ENCODE data around the gene POFUT2.

POFUT2 gene, protein sequence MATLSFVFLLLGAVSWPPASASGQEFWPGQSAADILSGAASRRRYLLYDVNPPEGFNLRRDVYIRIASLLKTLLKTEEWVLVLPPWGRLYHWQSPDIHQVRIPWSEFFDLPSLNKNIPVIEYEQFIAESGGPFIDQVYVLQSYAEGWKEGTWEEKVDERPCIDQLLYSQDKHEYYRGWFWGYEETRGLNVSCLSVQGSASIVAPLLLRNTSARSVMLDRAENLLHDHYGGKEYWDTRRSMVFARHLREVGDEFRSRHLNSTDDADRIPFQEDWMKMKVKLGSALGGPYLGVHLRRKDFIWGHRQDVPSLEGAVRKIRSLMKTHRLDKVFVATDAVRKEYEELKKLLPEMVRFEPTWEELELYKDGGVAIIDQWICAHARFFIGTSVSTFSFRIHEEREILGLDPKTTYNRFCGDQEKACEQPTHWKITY

DNA sequence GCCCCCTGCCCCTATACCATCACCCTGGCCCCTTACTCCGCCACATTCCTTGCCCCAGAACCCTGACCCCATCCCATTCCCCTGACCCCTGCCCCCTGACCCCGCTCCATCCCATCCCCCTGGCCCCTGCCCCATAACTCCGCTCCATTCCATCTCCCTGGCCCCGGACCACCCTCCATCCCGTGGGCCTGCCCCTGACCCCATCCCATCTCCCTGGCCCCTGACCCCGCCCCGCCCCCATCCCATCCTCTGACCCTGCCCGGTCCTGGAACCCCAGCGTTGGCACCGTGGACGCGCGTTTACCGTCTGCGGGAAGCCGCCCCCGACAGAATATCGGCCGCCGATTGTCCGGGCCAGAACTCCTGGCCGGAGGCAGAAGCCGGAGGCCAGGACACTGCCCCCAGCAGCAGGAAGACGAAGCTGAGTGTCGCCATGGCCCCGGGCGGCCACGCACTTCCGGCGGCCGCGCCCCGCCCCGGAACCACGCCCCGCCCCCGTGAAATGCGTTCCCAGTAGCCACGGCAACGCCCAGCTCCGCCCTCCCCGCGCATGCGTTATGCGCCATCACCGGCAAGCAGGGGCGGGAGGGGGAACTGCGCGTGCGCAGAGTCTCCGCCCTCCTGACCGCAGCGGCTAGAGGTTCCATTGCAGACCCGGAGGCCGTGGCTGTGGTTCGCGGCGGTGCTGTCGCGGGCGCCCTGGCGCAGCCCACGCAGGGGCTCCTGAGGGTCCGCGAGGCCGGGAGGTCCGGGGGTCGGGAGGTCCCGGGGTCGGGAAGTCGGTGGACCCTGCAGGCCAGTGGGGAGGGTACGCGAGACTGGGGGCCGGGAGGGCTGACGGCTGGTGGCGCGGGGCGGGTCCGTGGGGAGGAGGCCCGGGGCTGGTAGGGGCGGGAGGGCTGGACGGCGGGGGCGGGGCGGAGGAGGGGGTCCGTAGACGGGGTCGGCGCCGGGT is at the start of gene POFUT2:
Gene POFUT2 (minus strand): TSS at position 458 of the 954 bp plus-strand sequence. CDS start 24 bp downstream, at position 434.
- FAIRE-seq (peak; percentile 93), DNase-seq (ENCODE audit: low spot score) (peak; percentile 96)

DNA sequence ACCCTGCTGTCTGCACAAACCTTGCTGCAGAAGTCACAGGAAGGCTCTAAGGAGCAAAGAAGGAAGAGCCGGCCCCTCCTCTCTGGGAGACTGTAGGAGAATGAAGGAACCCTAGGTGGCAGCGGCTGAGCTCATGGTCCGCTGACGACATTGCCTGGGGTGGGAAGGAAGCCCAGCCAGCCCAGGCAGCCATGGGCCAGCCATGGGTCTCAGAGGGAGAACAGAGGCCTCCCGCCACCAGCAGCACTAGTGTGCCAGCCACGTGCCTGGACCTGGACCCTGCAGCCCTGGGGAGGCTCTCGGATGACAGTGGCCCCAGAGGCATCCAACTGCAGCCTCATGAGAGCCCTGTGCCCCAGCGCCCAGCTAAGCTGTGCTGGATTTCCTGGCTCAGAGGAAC is 49.2 kb upstream of the POFUT2 start:
- DNase-seq (ENCODE audit: low spot score) = no peak
- no peak for FAIRE-seq

DNA sequence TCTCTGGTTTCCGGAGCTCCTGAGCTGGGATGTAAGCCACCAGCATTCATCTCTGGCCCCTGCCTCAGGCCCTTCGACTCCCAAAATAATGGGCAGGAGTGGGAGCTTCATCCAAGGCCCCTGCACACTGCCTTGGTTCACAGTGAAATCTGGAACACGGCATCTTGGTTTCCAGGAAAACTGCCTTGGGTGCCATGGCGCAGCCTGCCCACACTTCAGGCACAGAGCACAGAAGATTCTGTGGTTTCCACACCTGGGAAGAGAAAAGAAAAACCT is 48.8 kb upstream of the POFUT2 start:
- FAIRE-seq = no peak
- DNase-seq (ENCODE audit: low spot score) = no peak

DNA sequence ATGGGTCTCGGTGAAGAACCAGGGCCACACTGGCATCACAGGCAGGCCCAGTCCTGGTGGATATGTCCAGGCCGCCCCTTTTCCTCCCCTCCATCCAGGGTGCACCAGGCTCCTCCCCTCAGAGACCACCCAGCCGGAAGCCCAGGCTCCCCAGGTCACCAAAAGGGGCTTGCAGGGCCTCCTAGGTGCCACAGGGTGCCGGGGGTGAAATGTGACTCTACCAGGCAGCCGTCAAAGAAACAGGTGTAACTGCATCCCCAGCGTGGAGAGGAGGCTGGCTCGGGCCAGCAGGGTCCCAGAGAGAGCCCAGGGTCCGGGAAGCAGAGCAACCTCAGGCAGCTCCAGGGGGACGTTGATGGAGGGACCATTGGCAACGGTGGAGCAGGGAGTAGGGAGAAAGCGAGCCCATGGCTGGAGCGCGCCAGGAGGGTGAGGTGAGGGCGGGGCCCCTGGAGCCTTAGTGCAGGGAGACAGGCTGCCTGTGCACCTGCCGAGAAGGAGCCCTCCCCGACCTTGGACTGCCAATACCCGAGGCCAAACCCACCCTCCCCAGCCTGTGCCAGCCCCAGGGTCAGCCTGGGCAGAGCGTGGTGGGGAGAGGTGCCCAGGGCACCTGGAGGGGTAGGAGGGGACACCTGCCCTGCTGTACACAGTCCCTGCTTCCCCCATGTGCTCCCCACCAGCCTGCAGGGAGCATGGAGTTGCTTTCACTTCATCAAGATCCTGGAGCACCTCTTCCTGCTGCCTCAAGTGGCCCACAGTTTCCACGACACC is 48.3 kb upstream of the POFUT2 start:
- DNase-seq (ENCODE audit: low spot score) (no peak), FAIRE-seq (no peak)

DNA sequence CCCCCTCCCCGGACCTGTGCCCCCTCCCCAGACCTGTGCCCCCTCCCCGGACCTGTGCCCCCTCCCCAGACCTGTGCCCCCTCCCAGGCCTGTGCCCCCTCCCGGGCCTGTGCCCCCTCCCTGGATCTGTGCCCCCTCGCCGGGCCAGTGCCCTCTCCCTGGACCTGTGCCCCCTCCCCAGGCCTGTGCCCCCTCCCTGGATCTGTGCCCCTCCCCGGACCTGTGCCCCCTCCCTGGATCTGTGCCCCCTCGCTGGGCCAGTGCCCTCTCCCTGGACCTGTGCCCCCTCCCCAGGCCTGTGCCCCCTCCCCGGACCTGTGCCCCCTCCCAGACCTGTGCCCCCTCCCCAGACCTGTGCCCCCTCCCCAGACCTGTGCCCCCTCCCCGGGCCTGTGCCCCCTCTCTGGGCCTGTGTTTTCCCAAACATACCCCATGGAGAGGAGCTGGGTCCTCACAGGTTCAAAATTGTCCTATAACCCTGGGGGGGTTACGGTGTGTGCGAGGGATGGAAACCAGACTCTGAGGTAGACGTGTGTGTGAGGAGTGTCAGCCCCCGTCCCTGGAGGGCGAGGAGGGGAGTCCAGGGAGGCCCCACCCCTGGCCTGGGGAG is 47.6 kb upstream of the POFUT2 start:
- FAIRE-seq (no peak), DNase-seq (ENCODE audit: low spot score) (no peak)

DNA sequence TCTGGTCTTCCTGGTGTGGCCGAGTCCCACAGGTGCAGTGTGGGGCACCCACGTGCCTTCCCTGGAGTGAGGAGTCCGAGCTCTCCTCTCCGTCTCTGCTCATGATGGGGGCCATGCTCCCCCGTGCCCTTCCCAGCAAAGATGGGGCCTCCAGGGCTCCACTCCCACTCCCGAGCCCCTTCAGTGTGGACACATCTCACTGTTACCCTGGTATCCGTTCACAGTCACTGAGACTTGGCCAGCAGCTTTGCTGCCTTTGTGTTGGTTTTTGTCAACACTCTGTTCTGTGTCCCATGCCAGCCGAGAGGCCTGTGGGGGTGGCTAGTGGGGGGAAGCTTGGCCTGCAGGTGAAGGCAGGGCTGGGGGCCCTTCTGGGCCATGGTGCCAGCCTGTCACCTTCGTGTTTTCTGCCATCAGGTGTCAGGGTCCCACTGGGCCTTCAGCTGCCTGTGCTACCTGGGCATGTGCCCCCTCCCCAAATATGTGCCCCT is 46.9 kb upstream of the POFUT2 start:
- FAIRE-seq (no peak), DNase-seq (ENCODE audit: low spot score) (no peak)

DNA sequence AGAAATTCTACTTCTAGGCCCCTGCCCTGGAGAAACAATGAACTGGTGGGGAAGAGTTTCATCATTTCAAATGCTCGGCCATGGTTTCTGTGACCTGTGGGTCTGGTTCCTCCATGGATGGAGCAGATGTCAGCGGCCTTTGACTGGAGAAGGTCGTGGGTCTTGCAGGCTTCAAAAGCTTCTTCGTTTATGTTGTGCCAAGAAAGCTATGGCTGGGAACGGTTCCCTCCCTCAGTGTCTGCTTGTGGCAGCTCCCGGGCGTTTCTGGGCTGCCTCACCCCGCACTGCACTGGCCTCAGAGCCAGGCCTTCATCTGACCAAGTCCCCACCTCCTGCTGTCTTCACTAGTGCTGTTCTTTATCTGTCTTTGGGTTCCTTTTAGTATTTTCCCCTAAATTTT is 46.4 kb upstream of the POFUT2 start:
- DNase-seq (ENCODE audit: low spot score) (no peak), FAIRE-seq (no peak)

DNA sequence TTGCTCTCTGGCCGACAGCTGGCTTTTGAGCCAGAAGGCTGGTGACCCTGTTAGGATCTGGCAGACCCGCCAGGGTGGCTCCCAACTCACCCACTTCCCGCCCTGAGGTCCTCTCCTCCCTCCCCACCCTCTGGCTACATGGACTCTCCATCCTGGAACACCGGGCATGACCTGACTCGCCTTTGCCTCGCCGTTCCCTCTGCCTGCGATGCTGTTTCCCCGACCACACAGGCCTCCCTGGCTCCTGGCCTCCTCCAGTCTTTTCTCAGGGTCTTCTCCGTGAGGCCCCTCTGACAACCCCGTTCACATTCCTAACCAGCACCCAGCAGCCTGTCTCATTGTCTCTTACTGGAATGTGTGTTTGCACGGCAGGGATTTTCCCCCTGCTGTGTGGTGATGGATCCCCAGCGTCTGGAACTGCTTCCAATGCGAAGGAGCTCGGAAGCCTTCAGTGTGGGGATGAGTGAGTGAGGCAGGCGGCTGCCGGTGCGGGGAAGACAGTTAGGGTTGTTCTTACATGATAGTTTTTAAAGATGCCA is 46.0 kb upstream of the POFUT2 start:
- no peak for DNase-seq (ENCODE audit: low spot score)
- no peak for FAIRE-seq

DNA sequence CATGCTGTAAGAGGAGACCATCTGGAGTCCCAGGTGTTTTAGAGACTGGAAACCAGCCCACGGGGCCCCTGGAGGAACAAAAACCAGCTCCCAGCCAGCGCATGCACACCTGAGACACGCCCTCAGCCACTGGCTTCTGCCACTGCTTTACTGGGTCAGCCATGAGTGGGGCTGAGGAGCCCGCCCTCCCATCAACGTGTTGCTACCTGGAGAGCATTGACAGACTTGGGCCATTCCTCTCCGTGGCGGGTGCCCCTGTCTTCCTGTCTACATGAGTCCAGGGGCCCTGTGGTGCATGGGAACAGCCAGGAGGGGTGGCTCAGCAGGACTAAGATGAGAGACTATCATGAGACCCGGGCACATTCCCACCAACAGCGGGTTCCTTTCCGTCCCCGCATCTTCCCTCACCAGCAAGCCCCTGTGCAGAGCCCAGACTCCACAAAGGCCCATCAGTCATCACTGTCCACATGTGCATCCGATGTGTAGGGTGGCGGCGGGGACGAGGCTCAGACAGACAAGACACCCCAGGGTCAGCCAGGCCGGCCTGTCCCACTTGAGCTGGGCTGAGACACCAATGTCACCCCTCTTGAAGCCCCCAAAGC is 45.4 kb upstream of the POFUT2 start:
- no peak for FAIRE-seq
- DNase-seq (ENCODE audit: low spot score) = no peak

DNA sequence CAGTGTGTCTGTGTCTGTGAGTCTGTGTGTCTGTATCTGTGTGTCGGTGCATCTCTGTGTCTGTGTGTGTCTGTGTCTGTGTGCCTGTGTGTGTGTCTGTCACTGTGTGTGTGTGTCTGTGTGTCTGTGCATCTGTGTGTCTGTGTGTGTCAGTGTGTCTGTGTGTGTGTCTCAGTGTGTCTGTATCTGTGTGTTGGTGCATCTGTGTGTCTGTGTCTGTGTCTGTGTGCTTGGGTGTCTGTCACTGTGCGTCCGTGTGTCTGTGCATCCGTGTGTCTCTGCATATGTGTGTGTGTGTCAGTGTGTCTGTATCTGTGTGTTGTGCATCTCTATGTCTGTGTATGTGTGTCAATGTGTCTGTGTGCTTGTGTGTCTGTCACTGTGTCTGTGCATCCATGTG is 44.7 kb upstream of the POFUT2 start:
- DNase-seq (ENCODE audit: low spot score) (no peak), FAIRE-seq (peak; percentile 96)

DNA sequence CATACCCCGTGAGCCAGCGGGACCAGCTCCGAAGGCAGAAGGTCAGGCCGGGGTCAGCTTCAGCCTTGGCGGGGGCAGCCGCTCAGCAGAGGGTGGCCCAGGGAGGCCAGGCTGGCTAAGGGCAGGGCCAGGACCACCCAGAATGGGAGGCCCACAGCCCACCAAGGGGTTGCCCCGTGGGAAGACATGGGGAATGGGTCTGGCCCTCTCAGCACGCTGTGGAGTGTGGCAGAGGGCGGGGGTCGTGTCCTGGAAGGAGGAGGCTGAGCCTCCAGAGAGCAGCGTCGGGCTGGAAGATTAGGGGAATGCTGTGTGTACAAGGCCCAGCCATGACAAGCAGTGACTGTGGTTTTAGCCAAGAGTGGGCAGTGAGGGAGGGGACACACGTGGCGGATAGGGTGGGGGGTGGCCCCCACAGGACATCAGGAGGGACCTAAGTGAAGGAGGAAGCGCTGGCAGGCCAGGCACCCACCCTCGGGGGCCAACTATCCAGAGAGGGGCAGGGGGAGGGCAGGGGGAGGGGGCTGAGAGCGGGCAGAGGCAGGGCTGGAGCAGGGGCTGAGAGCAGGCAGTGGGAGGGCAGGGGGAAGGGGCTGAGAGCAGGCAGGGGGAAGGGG is 43.9 kb upstream of the POFUT2 start:
- DNase-seq (ENCODE audit: low spot score) (no peak), FAIRE-seq (no peak)

DNA sequence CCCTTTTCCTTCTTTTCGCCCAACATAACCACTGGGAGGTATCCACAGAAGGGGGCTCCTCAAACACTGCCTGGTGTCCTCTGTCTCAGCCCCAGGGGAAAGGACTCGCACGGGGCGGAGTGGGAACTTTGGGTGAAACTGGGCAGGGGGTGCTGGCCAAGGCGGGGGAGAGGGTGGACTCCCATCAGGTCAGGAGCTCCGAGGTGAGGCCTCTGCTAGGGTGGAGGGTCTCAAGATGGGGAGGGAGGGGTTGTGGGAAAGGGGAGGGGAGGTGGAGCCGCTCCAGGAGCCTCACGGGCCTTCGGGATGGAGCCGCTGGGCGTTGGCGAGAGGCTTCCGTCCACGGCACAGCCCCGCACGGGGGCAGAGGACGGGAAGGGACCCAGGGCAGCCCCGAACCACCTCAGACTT is 43.2 kb upstream of the POFUT2 start:
- no peak for DNase-seq (ENCODE audit: low spot score)
- FAIRE-seq = no peak

DNA sequence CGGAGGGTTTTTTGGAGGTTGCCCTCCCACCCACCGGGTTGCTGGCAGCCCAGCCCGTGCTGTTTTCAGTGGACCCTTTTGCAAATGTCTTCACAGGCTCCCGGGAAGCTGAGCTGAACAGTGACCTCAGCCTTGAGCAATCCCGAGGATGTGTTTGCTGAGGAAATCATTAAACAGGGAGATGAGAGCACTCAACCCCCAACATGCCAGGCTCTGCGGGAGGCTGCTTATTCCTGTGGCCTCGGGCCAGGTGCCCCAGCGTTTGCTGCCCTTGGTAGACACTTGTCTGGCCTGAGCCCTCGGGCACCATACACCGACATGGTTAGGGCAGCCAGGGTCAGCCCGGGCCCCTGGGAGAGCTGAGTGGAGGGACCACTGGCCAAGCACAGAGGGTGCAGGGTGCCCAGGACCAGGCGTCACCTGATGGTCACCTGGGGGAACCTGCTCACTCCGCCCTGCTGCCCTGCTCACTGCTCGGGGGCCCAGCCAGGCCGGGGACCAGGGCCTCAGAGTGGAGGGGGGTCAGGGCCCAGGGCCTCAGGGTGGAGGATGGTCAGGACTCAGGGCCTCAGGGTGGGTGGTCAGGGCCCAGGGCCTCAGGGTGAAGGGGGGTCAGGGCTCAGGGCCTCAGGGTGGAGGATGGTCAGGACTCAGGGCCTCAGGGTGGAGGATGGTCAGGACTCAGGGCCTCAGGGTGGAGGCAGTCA is 42.5 kb upstream of the POFUT2 start:
- FAIRE-seq = no peak
- DNase-seq (ENCODE audit: low spot score) = peak; percentile 68

DNA sequence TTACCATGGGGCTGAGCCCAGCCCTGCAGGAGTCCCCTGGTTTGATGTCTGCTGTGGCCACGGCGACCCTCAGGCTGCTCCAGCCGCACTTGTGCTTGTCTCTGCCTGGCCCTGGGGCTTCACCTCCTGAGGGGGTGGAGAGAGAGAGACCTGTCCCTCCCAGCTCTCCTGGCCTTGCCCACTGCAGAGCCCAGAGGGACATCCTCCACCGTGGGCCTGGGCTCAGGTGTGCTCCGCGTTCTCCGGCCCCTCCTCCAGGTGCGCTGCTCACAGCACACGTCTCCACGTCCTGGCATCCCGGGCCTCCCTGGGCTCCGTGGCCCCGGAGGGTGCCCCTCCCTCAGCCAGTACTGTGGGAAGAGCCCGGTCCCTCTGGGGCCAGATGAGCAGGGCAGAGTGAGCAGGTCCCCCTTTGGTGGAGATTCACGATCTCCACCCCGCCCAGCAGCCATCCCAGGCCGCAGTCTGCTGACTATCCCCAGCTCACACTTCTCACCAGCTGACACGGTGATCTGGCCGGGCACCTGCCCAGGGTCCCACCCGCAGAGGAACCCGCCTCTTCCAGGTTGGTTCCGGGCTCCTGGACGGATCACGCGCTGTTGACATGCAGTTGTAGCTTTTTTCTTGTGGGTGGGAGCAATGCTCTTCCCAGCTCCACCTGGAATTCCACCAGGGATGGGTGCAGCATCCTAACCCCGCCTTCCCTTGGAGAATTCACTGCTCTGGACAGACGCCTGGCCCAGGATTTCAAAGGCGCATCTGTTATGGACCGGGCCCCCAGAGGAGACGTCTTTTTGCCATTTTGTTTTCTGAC is 41.8 kb upstream of the POFUT2 start:
- FAIRE-seq (peak; percentile 50), DNase-seq (ENCODE audit: low spot score) (peak; percentile 57)

DNA sequence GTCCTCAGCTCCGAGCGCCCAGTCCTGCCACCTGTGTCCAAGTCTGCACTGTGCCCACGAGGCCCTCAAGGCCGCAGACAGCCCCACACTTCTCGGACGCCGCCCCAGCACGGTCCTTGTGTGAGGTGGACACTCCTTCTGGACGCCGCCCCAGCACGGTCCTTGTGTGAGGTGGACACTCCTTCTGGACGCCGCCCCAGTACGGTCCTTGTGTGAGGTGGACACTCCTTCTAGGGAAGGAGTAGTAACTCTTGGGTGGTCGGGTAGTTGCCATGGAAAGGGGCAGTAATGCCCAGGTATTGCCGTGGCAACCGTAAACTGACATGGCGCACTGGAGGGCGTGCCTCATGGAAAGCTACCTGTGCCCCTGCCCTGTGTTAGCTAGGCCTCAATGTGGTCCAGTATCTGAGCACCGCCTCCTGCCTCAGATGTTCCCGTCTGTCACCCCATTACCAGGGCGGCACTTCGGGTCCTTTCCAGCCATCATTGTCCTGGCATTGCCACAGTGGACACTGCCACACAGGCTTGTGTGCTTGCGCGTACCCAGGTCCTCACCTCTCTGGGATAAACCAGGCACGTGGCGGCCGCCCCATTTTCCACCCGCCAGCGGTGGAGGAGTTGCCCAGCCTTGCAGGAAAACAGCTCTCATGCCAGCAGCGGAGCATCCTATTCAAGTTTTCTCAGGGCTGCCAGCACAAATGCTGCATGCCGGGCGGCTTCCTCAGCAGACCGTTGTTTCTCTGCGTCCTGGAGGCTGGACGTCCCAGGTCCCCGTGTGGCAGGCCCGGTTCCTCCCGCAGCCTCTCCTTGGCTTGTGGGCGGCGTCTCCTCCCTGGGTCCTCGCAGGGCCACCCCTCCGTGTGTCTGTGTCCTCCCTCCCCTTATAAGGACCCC is 40.8 kb upstream of the POFUT2 start:
- peak; percentile 61 for FAIRE-seq
- DNase-seq (ENCODE audit: low spot score) = no peak

DNA sequence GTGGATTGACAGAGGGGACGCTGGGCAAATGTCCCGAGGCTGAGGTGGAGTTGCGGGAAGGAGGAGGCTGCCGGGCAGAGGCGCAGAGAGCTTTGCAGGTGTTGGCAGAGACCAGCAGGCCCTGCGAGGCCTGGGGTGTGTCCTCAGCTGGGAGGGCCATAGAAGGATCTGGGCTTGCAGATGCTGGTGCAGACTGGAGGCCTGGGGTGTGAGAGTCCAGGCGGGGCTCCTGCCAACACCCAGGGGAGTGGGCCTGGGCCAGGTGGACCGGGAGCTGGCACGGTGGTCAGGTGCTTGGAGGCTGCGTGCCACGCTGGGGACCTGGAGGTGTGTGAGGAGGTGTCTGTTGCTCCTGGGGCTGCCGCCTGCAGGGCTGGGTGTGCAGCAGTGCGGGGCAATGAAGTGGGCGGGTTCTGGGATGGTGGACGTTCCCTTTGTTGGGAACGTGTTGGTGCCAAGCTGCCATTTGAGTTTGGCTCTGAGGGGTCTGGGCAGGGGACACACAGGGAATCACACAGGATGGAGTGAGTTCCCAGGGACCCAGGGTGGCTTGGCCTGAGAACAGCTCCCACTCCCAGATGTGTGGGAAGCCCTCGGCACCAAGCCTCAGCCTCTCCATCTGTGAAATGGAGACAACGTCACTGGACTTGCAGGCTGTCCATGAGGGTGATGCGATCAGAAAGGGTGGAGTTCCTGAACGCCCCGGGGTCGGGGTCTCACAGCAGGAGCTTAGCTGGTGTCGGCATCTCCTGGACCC is 39.9 kb upstream of the POFUT2 start:
- DNase-seq (ENCODE audit: low spot score) (no peak), FAIRE-seq (no peak)
